Subcutaneous abdominal adipose tissue (tissue), 5 donors: ENCODE results near the gene RHOXF2B.
"Not testable (repeated sequence)": the region's sequence is repeated elsewhere in the genome, so short reads cannot be mapped to it uniquely, and the experiment has no call there.

Experiments
- H3K27ac ChIP-seq: one replicate; pipeline ENCODE4 v1.7.0; 2013; ENCODE audit warnings: low read depth, mild to moderate bottlenecking, inconsistent platforms, low read length, moderate library complexity
- H3K27me3 ChIP-seq, 5 donors: one replicate each; pipeline ENCODE4 v1.7.0; 2013; ENCODE audit warnings: low read length in 5 of 5, inconsistent platforms in 1 of 5; ENCODE audit not compliant: control insufficient read depth in 5 of 5, insufficient read depth in 4 of 5
- H3K36me3 ChIP-seq, 5 donors: one replicate each; pipeline ENCODE4 v1.7.0; 2013; ENCODE audit warnings: low read length in 5 of 5; ENCODE audit not compliant: control insufficient read depth in 5 of 5, insufficient read depth in 5 of 5
- H3K4me1 ChIP-seq, 5 donors: one replicate each; pipeline ENCODE4 v1.7.0; 2013; ENCODE audit warnings: low read length in 5 of 5, mild to moderate bottlenecking in 3 of 5, moderate library complexity in 1 of 5; ENCODE audit not compliant: control insufficient read depth in 5 of 5, insufficient read depth in 5 of 5
- H3K4me3 ChIP-seq, 5 donors: one replicate each; pipeline ENCODE4 v1.7.0; 2013; ENCODE audit warnings: low read length in 5 of 5, low read depth in 1 of 5
- H3K9ac ChIP-seq, 5 donors: one replicate each; pipeline ENCODE4 v1.7.0; 2013; ENCODE audit warnings: low read length in 5 of 5, mild to moderate bottlenecking in 4 of 5, moderate library complexity in 3 of 5
- H3K9me3 ChIP-seq, 5 donors: one replicate each; pipeline ENCODE4 v1.7.0; 2013; ENCODE audit warnings: low read length in 5 of 5; ENCODE audit not compliant: control insufficient read depth in 5 of 5
- donor health status: healthy.
- donor health status: healthy.
- donor health status: healthy.
- donor health status: healthy.
- donor health status: healthy.

Gene RHOXF2B

DNA sequence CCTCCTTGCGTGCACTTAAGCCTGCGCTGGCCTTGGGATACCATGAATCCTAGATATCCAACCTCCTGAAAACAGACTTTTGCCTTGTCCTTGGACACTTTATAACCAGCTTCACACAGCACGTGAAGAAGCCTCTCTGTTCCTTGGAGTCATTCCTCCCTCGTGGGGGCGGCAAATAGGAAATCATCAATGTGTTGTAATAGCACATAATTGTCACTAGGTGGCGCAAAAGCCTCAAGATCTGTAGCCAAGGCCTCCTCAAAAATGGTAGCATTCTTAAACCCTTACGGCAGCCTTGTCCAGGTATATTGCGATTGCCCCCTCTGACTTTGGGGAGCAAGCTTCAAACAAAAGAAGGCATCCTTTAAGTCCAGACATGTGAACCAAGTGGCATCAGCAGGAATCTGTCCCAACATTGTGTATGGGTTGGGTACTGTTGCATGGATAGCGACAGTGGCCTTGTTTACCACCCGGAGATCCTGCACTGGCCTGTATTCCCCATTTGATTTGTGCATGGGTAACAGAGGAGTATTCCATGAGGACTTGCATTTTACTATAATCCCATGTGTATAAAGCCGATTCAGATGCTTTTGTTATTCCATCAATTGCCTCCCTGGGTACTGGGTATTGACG, 8.2 kb upstream of the RHOXF2B start:
- not testable (repeated sequence) for H3K27me3 ChIP-seq, H3K9me3 ChIP-seq, H3K36me3 ChIP-seq, H3K9ac ChIP-seq, H3K4me1 ChIP-seq, H3K27ac ChIP-seq, H3K4me3 ChIP-seq

DNA sequence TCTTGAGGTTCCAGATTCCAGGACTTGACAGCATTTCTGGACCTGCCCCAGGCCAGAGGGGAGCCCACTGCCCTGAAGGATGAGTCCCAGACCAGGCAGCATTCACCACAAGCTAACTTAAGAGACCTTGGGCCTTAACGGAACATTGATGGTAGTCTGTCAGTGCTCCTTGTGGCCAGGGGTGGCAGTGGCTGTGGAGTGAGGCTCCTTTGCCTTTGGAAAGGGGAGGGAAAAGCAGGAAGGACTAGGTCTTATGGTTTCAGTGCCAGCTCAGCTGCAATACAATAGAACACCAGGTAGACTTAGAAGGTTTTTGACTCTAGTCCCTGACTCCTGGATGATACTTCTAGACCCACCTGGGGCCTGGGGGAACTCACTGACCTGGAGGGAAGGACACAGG, 11.3 kb downstream of the RHOXF2B start:
- H3K4me1 ChIP-seq, H3K9me3 ChIP-seq, H3K27ac ChIP-seq, H3K36me3 ChIP-seq, H3K9ac ChIP-seq, H3K4me3 ChIP-seq, H3K27me3 ChIP-seq: not testable (repeated sequence)

GRCh38 chrX:120042712-120043111, 34.8 kb downstream of the RHOXF2B start:
- not testable (repeated sequence) for H3K9me3 ChIP-seq

DNA sequence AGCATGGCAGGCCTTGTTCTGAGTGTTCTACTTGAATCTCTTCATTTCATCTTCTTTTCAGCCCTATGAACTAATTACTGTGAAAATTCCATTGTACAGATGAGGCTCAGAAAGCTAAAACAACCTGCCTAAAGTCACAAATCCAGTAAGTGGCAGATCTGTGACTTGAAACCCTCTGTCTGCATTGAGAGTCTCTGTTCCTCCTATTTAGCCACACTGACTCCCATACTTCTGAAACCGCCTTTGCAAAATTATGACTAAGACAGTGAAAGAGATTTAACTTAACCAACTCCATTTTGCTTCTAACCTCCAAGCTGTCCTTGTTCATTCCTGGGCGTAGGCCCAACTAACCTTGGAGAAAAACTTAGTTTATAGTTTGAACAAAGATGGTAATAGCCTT, 35.2 kb downstream of the RHOXF2B start:
- not testable (repeated sequence) for H3K27me3 ChIP-seq, H3K4me1 ChIP-seq, H3K4me3 ChIP-seq, H3K36me3 ChIP-seq, H3K9me3 ChIP-seq, H3K9ac ChIP-seq, H3K27ac ChIP-seq

More at GRCh38 chrX:120042712-120043111, 34.8 kb downstream of the RHOXF2B start:
- not testable (repeated sequence) for H3K27ac ChIP-seq, H3K4me3 ChIP-seq, H3K4me1 ChIP-seq, H3K9ac ChIP-seq, H3K36me3 ChIP-seq, H3K27me3 ChIP-seq

GRCh38 chrX:120040176-120040575, 37.3 kb downstream of the RHOXF2B start:
- not testable (repeated sequence) for H3K27ac ChIP-seq, H3K9me3 ChIP-seq, H3K36me3 ChIP-seq, H3K4me1 ChIP-seq, H3K4me3 ChIP-seq, H3K27me3 ChIP-seq, H3K9ac ChIP-seq

GRCh38 chrX:120039087-120039733, 38.3 kb downstream of the RHOXF2B start:
- H3K27ac ChIP-seq, H3K9ac ChIP-seq, H3K4me1 ChIP-seq, H3K9me3 ChIP-seq, H3K4me3 ChIP-seq, H3K27me3 ChIP-seq, H3K36me3 ChIP-seq: not testable (repeated sequence)

DNA sequence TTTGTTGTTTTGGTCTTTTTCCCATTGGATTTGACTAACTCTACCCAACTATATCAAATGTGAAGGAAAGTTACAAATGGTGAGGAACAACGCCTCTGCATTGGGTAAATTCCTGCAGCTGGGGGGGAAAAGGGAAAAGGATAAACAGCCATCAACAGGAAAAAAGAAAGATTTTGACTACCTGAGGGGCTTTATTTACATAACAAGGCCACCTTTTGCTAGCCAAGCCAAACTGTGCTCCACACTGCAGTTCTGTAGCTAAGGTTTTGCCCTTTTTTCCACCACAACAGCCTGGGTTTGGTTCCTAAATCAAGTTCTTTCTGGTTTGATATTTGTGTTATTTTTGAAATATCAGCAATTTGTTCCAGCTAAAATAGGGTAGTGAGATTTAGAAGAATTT, 40.8 kb downstream of the RHOXF2B start:
- H3K27me3 ChIP-seq, result peaks cover 0 to 4% (median 0%) of the 10 kb centered on the region in 5 donors
- H3K36me3 ChIP-seq, result no peaks in the 10 kb centered on the region
- H3K9me3 ChIP-seq, result no peaks in the 10 kb centered on the region
- H3K4me1 ChIP-seq, result no peaks in the 10 kb centered on the region
- H3K4me3 ChIP-seq, result no peak overlapping the region
- H3K9ac ChIP-seq, result no peak overlapping the region
- H3K27ac ChIP-seq, result no peak overlapping the region

DNA sequence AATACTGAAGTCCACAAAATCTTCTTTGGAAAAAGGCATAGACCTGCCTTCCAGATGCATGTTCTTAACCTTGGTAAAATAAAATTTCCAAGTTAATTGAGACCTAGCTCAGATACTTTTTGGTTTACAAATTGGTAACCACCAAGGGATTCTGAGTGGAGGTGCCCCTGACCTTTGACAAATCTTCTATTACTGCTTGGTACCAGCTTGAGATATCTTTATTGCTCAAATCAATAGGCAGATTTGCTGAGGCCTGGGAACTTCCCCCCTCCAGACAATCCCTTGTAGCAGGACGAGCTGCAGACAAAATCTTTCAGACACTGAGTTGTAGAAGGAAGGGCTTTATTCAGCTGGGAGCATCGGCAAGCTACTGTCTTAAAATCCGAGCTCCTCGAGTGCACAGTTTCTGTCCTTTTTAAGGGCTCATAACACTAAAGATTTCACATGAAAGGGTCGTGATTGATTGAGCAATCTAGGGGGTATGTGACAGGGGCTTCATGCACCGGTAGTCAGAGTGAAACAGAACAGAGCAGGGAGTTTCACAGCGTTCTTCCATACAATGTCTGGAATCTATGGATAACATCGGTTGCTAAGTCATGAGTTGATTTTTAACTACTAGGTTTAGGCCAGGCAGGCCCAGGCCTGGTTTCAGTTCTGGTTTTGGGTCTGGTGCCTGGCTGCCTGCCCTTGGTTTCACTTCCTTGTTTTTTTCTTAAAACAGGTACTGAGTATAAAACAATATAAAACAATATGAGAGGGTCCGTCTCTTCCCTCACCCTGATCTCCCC, 41.8 kb downstream of the RHOXF2B start:
- not testable (repeated sequence) for H3K4me3 ChIP-seq, H3K36me3 ChIP-seq, H3K27ac ChIP-seq, H3K9me3 ChIP-seq, H3K27me3 ChIP-seq, H3K9ac ChIP-seq, H3K4me1 ChIP-seq

DNA sequence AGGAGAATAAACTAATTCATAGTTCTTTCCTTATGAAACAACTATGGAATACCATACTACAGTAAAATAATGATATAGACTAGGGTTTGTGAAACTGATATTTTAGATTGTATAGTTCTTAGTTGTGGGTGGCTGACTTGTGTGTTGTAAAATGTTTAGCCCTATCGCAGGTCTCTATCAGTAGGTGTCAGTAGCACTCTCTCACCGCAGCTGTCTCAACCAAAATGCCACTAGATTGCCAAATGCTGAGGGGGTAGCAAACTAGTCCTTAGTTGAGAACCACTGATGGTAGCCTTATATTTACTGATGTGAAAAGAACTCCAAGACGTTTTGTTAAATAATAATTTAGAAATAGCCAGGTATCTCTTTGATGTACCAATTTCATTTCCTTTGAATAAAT, 48.1 kb downstream of the RHOXF2B start:
- no peak overlapping the region for H3K4me3 ChIP-seq
- no peaks in the 10 kb centered on the region for H3K4me1 ChIP-seq
- peaks cover 0 to 3% (median 0%) of the 10 kb centered on the region in 5 donors for H3K9me3 ChIP-seq
- no peak overlapping the region for H3K27ac ChIP-seq
- peaks cover 0 to 8% (median 4%) of the 10 kb centered on the region in 5 donors for H3K27me3 ChIP-seq
- H3K9ac ChIP-seq, result no peak overlapping the region
- no peaks in the 10 kb centered on the region for H3K36me3 ChIP-seq

GRCh38 chrX:120023259-120023658, 54.2 kb downstream of the RHOXF2B start:
- Histone ChIP-seq H3K9me3 (peaks cover 0 to 3% (median 0%) of the 10 kb centered on the region in 5 donors), H3K4me1 (no peaks in the 10 kb centered on the region), H3K9ac (no peak overlapping the region), H3K4me3 (no peak overlapping the region), H3K36me3 (no peaks in the 10 kb centered on the region), H3K27ac (no peak overlapping the region), H3K27me3 (peaks cover 3 to 29% (median 6%) of the 10 kb centered on the region in 5 donors)
